ENCODE measurements around the gene EXOC4.

Gene EXOC4

DNA sequence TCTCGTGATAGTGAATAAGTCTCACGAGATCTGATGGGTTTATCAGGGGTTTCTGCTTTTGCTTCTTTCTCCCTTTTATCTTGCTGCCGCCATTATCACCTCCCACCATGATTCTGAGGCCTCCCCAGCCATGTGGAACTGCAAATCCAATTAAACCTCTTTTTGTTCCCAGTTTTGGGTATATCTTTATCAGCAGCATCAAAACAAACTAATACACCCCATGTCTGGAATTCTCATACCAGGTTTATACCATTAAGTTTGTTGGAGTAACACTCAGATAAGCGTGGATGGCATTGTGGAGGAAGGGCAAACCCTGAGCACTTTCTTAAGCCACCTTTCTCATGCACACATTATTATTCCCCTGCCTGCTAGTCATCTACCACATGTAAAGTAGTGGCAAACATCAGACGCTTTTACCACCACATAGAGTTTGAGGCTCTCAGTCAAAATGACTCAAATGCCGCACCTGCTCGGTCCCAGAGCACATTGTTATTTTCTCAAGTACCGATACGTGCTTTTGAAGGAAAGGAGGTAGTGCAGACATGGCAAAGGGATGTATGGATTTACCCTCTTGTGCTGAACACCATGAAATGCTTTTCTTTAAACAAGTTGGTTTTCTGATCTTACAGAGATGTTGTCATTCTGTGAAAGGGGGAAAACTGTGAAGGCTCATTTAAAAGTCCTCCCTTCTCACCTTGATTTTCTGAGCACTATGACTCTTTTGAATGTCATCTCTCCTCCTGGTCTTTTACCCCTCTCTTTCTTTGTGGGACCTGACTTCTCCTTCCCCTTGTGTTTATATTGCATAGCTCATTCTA is 429.7 kb downstream of the EXOC4 start:
- DNase-seq: no peak

GRCh38 chr7:133683182-133683454 is 430.2 kb downstream of the EXOC4 start:
- DNase-seq: no peak

- no peak for DNase-seq
Measured at GRCh38 chr7:133688483-133689239, 435.8 kb downstream of the EXOC4 start.

DNA sequence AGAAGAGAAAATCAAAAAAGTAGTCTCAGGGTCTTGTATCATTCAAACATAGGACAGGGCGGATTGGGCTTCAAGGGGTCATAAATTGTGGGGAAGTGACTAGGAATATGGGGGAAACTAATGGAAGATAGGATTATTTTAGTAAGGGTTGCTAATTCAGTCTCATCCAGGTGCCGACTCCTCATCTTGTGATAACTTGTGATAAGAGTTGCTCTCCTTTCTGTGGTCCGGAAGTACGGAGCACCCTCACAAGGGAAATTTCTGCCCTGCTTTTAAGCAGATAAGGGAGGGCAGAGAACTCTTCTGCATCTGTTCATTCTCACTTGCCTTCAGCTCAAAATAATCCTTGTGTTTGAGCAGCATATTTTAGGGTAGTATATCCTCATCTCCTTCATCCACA is 437.9 kb downstream of the EXOC4 start:
- no peak for DNase-seq

GRCh38 chr7:133691727-133692610 is 439.1 kb downstream of the EXOC4 start:
- DNase-seq: no peak

DNA sequence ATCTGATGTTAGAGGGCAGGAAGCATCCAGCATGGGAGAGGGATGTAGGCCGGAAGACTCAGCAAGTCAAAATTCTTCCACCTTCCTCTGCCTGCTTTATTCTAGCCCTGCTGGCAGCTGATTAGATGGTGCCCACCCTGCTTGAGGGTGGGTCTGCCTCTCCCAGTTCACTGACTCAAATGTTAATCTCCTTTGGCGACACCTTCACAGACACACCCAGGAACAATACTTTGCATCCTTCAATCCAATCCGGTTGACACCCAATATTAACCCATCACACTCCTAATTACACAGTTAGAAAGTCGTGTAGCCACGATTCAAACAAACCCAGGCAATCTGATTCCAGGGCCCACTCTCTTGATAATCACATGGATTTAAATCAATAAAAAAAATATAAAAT is 440.4 kb downstream of the EXOC4 start:
- no peak for DNase-seq

GRCh38 chr7:133696056-133696455 is 443.2 kb downstream of the EXOC4 start:
- no peak for DNase-seq

GRCh38 chr7:133697585-133697984 is 444.7 kb downstream of the EXOC4 start:
- DNase-seq: no peak

DNA sequence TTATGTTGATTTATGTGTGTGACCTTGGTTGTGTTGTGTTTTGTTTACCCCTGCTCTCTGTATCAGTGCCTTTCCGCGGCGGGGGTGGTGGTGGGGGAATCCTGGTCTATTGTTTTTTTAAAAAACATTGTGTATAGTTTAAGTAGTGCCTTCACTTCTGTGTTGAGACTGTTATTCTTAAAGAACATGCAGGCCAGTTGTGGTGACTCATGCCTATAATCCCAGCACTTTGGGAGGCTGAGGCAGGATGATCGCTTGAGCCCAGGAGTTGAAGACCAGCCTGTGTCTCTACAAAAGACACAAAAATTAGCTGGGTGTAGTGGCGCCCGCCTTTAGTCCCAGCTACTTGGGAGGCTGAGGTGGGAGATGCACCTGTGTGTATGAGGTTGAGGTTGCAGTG is 445.2 kb downstream of the EXOC4 start:
- DNase-seq: no peak

GRCh38 chr7:133699386-133699785 is 446.5 kb downstream of the EXOC4 start:
- DNase-seq: no peak

DNA sequence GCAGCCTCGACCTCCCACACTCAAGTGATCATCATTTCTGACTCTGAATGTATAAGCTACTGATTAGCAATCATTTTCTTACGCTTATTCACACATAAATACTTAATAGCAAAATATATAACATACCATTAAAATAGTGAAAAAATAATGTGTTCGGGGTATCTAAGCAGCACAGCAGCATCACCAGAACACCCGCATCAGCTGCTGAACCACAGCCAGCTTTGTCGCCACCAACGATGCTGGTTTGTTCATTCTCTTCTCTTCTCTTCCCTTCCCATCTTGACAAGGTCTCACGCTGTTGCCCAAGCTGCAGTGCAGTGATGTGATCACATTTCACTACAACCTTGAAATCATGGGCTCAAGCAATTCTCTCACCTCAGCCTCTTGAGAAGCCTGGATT is 449.2 kb downstream of the EXOC4 start:
- no peak for DNase-seq

- DNase-seq: no peak
Measured at GRCh38 chr7:133702960-133703359, 450.1 kb downstream of the EXOC4 start.

DNA sequence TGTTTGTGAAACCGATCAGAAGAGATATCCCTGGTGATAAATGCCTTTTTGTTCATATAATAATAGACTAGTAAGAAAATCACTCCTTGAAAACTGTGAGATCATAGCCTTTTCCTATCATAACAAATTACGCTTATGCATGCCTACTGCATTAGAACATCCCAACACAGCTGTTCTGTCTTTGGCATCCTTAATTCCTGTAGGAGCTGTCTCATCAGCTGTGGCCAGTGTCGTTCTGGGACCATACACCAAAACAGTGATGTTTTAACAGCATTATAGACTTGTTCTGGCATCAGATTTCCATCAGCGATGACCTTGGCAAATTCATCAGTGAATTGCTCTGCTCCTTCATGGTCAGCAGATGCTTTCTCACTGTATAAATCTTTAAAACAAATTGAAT is 450.7 kb downstream of the EXOC4 start:
- no peak for DNase-seq

DNA sequence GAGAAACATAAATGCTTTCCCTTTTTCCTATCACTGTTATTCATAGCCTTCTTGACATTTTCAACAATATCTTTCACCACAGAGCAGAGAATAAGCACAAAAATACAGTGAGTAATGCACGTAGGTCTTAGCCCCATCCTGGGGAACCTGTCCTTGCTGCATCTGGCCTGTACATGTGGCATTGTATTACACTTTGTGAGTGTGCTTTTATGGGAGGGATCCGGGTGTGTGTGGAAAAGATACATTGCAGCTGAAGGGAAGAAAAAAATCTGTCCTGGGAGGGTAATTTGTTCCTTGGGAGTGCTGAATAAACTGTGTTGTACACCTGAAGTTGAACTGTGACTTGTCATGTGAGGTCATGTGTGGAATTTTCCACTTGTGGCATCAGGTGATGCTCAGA is 451.6 kb downstream of the EXOC4 start:
- DNase-seq: no peak

DNA sequence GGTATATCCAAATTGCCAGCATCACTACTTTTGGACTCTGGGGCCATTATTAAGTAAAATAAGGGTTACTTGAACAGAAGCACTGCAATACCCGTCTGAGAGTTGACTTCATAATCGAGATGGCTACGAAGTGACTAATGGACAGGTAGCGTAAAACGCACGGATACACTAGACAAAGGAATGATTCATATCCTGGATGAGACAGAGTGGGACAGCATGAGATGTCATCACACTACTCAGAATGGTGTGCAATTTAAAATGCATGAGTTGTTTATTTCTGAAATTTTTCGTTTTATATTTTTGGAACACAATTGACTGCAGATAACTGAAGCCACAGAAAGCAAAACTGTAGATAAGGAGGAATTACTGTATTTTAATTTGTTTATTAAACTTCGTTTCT is 452.7 kb downstream of the EXOC4 start:
- DNase-seq: no peak

GRCh38 chr7:133706016-133706415 is 453.1 kb downstream of the EXOC4 start:
- DNase-seq: no peak

DNA sequence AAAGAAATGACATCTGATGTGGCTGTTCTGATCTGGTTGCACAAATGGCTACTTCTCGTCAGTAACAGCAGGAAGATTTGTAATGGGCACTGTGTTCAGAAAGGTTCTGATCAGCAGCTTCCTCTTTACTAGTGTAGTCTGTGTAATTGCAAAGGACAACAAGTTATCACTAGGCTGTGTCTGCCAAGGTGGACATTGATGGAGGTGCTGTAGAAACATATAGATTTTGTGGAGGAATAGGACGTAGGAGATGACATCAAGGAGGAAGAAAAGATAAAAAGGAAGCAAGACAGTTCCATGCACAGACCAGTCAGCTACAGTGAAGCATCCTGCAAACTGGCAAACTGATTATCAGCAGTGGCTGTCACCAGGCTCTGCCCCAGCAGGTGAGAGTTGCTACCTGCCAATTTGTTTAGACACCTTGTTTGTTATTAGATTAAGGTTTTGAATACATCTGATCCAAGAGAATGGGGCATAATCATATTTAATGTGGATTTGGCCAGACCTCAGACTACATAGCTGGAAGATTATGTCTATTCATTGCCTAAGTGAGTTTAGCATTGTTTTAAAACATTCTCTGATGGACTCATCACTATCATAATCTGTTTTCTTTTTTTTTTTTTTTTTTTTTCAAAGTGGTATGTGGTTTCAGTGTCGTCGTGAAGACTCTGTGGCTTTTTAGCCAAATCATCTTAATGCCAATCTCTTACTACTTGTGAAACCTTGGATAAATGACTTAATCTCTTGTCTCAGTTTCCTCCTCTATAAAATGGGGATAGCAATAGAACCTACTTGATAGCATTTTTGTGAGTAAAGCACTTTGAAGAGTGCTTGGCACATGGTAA is 456.4 kb downstream of the EXOC4 start:
- DNase-seq: no peak

- DNase-seq: no peak
Measured at GRCh38 chr7:133712544-133712943, 459.7 kb downstream of the EXOC4 start.

GRCh38 chr7:133714654-133715053 is 461.8 kb downstream of the EXOC4 start:
- no peak for DNase-seq

DNA sequence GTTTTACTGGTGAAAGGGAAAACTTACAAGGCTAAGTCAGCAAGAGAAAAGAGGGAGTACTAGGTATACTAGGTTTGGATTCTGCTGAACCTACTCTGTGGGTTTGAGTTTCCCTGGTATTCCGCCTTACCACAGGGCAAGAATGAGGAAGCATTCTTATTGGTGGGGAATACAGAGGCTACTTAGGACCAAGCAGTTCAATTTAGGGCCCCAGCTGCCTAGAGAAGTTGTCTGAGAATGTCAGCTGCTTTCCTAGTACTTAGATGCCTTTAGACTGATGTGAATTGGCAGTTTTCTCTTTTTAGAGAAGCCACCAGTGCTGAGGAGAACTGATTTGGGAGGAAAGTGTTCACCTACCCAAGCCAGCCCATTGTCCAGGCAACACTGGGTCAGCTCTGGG is 465.3 kb downstream of the EXOC4 start:
- DNase-seq: no peak

DNA sequence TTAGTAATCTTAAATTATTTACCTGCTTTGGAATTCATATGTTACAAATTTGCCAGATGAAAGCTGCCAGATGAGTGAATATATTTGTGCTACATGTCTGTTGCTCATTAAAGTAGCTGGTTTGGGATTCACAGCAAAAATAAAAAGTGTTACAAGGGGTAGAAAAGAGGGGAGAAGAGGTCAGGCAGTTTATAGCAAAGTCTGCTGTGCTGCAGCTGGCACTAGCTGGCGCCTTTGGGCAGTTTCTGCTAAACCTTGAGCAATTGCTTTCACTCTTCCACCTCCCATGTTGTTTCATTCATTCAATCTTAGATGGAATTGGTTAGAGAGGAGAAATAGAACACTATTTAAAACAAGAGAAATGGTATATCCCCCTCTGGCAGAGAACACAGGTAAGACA is 470.2 kb downstream of the EXOC4 start:
- DNase-seq: no peak

- no peak for DNase-seq
Measured at GRCh38 chr7:133724148-133724547, 471.3 kb downstream of the EXOC4 start.

- DNase-seq: no peak
Measured at GRCh38 chr7:133724694-133725093, 471.8 kb downstream of the EXOC4 start.

All from NCI-H748 treated with DMSO at 0.1 percent for 48 hours (cell line).